ENCODE data around the gene PCNX2. TPM values are rescaled to one million over a fixed set of nuclear protein-coding genes. Genes with fewer than 3 reads are reported as not detected.

The PCNX2 gene
- total RNA-seq, 1 experiment from 2014 or later, result 15.0 TPM

DNA sequence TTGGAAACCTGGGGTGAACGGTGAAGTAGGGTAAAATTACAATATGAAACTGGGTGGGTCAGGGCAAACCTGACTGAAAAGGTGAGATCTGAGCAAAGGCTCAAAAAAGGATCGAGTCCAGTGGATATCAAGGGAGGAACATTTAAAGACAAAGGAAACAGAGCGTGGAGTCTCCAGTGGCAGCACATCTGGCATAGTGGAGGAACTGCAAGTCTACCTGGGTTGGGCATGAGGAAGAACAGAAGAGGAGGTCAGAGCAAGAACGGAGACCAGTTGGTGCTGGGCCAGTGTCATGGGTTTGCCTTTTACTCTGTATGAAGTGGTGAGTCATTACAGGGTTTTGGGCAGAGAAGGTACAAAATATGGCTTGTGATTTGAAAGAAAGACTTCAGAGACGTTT lies 181.4 kb downstream of the PCNX2 start:
- Mint-ChIP-seq H3K27me3 (ENCODE audit: insufficient read depth, unreplicated experiment) (no peaks in the 10 kb centered on the region), H3K9me3 (ENCODE audit: unreplicated experiment) (no peaks in the 10 kb centered on the region), H3K4me3 (ENCODE audit: unreplicated experiment) (no peak overlapping the region), H3K4me1 (ENCODE audit: low read depth, unreplicated experiment) (no peaks in the 10 kb centered on the region), H3K36me3 (ENCODE audit: insufficient read depth, unreplicated experiment) (no peaks in the 10 kb centered on the region), H3K27ac (ENCODE audit: unreplicated experiment) (no peak overlapping the region)
- DNase-seq, result no peak
- BruUV-seq (replicated peaks), result no TSS peak
- H3K4me3 ChIP-seq (ENCODE audit: low read depth, low read length), result no peak overlapping the region
- ChIA-PET POLR2A (no interaction called here), CTCF (no interaction called here)
- H3K27me3 ChIP-seq (replicated peaks; ENCODE audit: control insufficient read depth, insufficient read depth, low read length), result no peaks in the 10 kb centered on the region
- no peaks in the 10 kb centered on the region for H3K9me3 ChIP-seq
- TF ChIP-seq, protein P1, sequence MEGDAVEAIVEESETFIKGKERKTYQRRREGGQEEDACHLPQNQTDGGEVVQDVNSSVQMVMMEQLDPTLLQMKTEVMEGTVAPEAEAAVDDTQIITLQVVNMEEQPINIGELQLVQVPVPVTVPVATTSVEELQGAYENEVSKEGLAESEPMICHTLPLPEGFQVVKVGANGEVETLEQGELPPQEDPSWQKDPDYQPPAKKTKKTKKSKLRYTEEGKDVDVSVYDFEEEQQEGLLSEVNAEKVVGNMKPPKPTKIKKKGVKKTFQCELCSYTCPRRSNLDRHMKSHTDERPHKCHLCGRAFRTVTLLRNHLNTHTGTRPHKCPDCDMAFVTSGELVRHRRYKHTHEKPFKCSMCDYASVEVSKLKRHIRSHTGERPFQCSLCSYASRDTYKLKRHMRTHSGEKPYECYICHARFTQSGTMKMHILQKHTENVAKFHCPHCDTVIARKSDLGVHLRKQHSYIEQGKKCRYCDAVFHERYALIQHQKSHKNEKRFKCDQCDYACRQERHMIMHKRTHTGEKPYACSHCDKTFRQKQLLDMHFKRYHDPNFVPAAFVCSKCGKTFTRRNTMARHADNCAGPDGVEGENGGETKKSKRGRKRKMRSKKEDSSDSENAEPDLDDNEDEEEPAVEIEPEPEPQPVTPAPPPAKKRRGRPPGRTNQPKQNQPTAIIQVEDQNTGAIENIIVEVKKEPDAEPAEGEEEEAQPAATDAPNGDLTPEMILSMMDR (IDR thresholded peaks at IDR 0.05; ENCODE audit: insufficient read depth in 1 of 2, low read depth in 1 of 2, low read length in 1 of 2, severe bottlenecking in 1 of 2, unreplicated experiment in 1 of 2), result no peak
- peaks cover 12% of the 10 kb centered on the region for H3K4me1 ChIP-seq
- no peaks in the 10 kb centered on the region for H3K36me3 ChIP-seq (ENCODE audit: control insufficient read depth, insufficient read depth, low read length)
- intact Hi-C loops (cut with micrococcal nuclease; ENCODE audit: unreplicated experiment), result no loop called here

DNA sequence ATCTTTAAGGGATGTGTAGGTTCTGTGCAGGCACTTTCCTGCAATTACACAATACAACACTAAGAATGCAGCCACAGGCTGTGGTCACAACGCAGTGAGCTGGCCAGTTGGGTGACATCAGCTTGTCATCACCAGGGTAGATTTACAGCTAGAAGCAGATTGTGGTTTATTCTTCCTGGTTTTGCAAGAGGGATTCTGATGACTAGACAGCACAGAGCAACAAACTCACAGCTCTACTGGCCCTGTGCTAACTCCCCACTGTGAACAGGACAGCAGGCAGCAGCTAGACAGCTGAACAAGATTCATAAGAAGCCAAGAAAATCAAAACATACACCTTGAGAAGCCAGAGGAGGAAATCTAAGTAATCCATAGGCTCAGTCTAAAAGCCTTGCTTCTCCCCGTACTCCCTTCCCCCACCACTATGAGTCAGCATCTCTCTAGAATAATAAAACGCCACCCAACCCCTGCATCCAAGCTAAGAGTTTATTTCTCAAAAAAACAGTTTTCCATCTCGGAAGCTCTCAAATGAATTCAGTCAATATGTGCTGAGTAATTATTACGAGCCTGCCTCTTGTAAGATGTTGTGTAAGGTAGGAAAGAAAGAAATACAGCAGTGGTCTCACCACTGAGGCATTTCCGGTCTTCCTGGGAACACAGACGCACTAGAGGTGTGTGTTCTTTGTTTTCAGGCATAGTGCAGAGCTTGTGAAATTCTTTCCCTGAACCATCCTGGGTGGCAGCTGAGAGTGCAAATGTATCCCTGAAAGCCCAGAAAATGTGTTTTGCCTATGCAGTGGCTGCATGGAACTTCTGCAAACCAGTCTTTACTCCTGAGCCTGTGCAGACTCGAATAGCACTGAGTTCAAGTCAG lies 182.3 kb downstream of the PCNX2 start:
- Mint-ChIP-seq H3K27ac (ENCODE audit: unreplicated experiment) (peak overlapping the region; percentile 54), H3K4me3 (ENCODE audit: unreplicated experiment) (no peak overlapping the region), H3K36me3 (ENCODE audit: insufficient read depth, unreplicated experiment) (no peaks in the 10 kb centered on the region), H3K4me1 (ENCODE audit: low read depth, unreplicated experiment) (no peaks in the 10 kb centered on the region), H3K27me3 (ENCODE audit: insufficient read depth, unreplicated experiment) (no peaks in the 10 kb centered on the region), H3K9me3 (ENCODE audit: unreplicated experiment) (no peaks in the 10 kb centered on the region)
- intact Hi-C loops (cut with micrococcal nuclease; ENCODE audit: unreplicated experiment), result loop anchor here (1.0 kb wide), 1 partner anchor 128 kb away; no protein-coding TSS in a partner anchor
- TF ChIP-seq, protein P1 (IDR thresholded peaks at IDR 0.05; ENCODE audit: insufficient read depth in 1 of 2, low read depth in 1 of 2, low read length in 1 of 2, severe bottlenecking in 1 of 2, unreplicated experiment in 1 of 2), result no peak
- POLR2A ChIA-PET, result no interaction called here
- H3K4me1 ChIP-seq, result peaks cover 12% of the 10 kb centered on the region
- no peaks in the 10 kb centered on the region for H3K36me3 ChIP-seq (ENCODE audit: control insufficient read depth, insufficient read depth, low read length)
- no TSS peak for BruUV-seq (replicated peaks)
- no peaks in the 10 kb centered on the region for H3K9me3 ChIP-seq
- H3K4me3 ChIP-seq (ENCODE audit: low read depth, low read length), result no peak overlapping the region
- DNase-seq, result peak; percentile 56 to 57
- H3K27me3 ChIP-seq (replicated peaks; ENCODE audit: control insufficient read depth, insufficient read depth, low read length), result no peaks in the 10 kb centered on the region
- CTCF ChIA-PET, result interaction anchor here (1.0 kb wide), 1 partner anchor 161 kb away, joined by 3 read pairs; no protein-coding TSS in a partner anchor

DNA sequence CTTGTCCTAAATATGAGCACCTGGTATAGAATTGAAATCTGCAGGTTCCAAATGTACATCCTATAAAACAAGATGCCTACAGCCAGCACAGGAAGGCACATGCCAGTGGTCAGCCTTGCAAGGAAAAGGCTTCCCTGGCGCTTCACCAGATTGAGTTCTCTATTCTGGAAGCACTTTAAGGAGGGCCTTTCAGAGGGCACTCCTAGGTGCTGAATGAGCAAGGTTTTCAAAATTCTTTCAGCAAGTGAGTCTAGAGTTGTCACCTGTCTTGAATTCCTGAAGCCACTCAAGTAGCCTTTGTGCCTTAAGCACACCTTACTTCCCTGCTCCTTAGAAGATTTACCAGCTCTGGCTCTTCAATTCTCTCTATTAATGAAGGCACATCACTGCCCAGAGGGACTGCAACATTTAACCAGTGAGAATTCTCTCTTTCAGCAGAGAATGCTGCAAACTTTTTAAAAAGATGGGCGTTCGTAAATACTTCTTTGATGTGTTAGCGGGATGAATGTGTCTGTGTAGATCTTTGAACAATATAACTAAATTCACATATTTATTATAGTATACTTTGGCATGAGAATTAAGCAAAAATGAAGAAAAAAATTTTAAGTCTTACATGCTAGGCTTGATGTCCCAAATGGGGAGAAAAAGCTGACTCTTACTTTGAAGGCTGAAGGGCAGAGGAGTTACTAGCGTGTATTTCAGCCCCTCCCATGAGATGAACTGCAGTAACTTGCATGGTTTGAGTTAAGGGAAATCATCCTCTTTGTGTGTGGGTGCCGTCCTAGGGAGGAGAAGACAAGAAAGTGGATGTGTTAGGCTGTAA lies 183.1 kb downstream of the PCNX2 start:
- POLR2A ChIA-PET, result no interaction called here
- CTCF ChIA-PET, result interaction anchor here (1.0 kb wide), 1 partner anchor 160 kb away, joined by 3 read pairs; no protein-coding TSS in a partner anchor
- Histone ChIP-seq H3K4me3 (ENCODE audit: low read depth, low read length) (no peak overlapping the region), H3K27me3 (replicated peaks; ENCODE audit: control insufficient read depth, insufficient read depth, low read length) (no peaks in the 10 kb centered on the region), H3K9me3 (no peaks in the 10 kb centered on the region), H3K4me1 (peaks cover 12% of the 10 kb centered on the region), H3K36me3 (ENCODE audit: control insufficient read depth, insufficient read depth, low read length) (no peaks in the 10 kb centered on the region)
- no peaks in the 10 kb centered on the region for H3K36me3 Mint-ChIP-seq (ENCODE audit: insufficient read depth, unreplicated experiment)
- no peaks in the 10 kb centered on the region for H3K4me1 Mint-ChIP-seq (ENCODE audit: low read depth, unreplicated experiment)
- TF ChIP-seq, protein P1 (IDR thresholded peaks at IDR 0.05; ENCODE audit: insufficient read depth in 1 of 2, low read depth in 1 of 2, low read length in 1 of 2, severe bottlenecking in 1 of 2, unreplicated experiment in 1 of 2), result no peak
- H3K9me3 Mint-ChIP-seq (ENCODE audit: unreplicated experiment), result no peaks in the 10 kb centered on the region
- intact Hi-C loops (cut with micrococcal nuclease; ENCODE audit: unreplicated experiment), result loop anchor here (1.0 kb wide), 1 partner anchor 129 kb away; no protein-coding TSS in a partner anchor
- H3K27ac Mint-ChIP-seq (ENCODE audit: unreplicated experiment), result peak overlapping the region; percentile 54
- no peak overlapping the region for H3K4me3 Mint-ChIP-seq (ENCODE audit: unreplicated experiment)
- BruUV-seq (replicated peaks), result no TSS peak
- H3K27me3 Mint-ChIP-seq (ENCODE audit: insufficient read depth, unreplicated experiment), result no peaks in the 10 kb centered on the region
- no peak for DNase-seq
